Body of pancreas (tissue), 4 donors: Measurements from ENCODE around the gene ZFPL1.

Experiments used
- POLR2A ChIP-seq, 3 donors: fragments of 450-650 bp; IDR thresholded peaks; one replicate each; pipeline ENCODE4 v1.6.1; 2016; ENCODE audit warnings: antibody characterized with exemption in 3 of 3, mild to moderate bottlenecking in 2 of 3
- TF ChIP-seq, protein P1 (sequence below), 7 experiments: fragments of 450-650 bp in 4 of 7; fragments of 200-600 bp in 3 of 7; sonication (generic) in 3 of 7; IDR thresholded peaks; one replicate each; pipeline ENCODE4 v1.5.1; 2016 to 2019; ENCODE audit warnings: antibody characterized with exemption in 7 of 7

DNA sequence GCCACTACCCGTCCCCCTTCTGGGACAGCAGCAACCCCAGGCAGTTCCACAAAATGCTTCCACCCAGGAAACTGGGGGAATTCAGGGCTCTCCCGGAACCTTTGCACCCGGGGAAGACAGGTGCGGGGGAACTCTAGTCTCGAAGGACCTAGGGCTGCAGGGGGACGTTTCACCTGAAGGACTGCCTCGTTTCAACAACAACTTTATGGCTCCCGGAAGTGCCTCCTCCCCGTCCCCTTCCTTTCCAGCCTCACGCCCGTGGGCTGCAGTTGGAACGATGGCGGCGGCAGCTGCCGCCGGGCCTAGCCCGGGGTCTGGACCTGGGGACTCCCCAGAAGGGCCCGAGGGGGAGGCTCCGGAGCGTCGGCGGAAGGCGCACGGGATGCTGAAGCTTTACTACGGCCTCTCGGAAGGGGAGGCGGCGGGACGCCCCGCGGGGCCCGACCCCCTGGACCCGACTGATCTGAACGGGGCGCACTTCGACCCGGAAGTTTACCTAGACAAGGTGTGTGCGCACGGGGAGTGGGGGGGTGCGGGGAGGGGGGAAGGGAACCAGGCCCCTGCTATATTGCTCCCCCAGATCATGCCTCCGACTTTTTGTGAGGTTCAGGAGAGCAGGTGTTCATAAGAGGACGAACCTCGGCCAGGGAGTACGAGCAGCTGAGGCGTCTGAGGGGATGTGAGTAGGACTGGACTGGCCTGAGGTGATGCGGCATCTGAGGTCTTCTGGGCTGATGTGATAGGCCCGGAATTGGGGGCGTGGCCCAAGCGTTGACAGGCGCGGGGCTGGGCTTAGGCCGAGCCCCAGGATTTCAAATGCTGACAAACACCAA, 12.2 kb downstream of the ZFPL1 start, which contains the start of gene VPS51:
- TF ChIP-seq, protein P1, sequence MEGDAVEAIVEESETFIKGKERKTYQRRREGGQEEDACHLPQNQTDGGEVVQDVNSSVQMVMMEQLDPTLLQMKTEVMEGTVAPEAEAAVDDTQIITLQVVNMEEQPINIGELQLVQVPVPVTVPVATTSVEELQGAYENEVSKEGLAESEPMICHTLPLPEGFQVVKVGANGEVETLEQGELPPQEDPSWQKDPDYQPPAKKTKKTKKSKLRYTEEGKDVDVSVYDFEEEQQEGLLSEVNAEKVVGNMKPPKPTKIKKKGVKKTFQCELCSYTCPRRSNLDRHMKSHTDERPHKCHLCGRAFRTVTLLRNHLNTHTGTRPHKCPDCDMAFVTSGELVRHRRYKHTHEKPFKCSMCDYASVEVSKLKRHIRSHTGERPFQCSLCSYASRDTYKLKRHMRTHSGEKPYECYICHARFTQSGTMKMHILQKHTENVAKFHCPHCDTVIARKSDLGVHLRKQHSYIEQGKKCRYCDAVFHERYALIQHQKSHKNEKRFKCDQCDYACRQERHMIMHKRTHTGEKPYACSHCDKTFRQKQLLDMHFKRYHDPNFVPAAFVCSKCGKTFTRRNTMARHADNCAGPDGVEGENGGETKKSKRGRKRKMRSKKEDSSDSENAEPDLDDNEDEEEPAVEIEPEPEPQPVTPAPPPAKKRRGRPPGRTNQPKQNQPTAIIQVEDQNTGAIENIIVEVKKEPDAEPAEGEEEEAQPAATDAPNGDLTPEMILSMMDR (IDR thresholded peaks at IDR 0.05), result peak in 3 of 7 experiments; percentile 17 to 39 (median 30)
- TF ChIP-seq POLR2A (IDR thresholded peaks at IDR 0.05), result peak; percentile 68 to 86 (median 85)
